Endothelial cell of umbilical vein (primary cell): ENCODE measurements around the gene TTC34.

Experiments used
- FOS ChIP-seq: IDR thresholded peaks from 2 replicates; pipeline ENCODE4 v1.6.1; 2011; ENCODE audit warnings: mild to moderate bottlenecking, low read length, moderate library complexity, borderline replicate concordance; ENCODE audit not compliant: insufficient read depth
- JUN ChIP-seq: IDR thresholded peaks from 2 replicates; pipeline ENCODE4 v1.6.1; 2011; ENCODE audit warnings: borderline replicate concordance, low read depth; ENCODE audit not compliant: insufficient read length, insufficient read depth
- MAX ChIP-seq: IDR thresholded peaks from 2 replicates; pipeline ENCODE4 v1.6.1; 2011; ENCODE audit not compliant: insufficient read depth, insufficient read length
- POLR2AphosphoS5 ChIP-seq: IDR thresholded peaks from 2 replicates; pipeline ENCODE4 v1.6.1; 2012; ENCODE audit warnings: low read depth, mild to moderate bottlenecking, control low read depth, low read length, moderate library complexity; ENCODE audit not compliant: insufficient read depth
- TF ChIP-seq, protein P1 (sequence below), 2 donors: IDR thresholded peaks; 1 replicate in 1 of 2; 2 replicates in 1 of 2; pipeline ENCODE4 v1.5.1; 2011; ENCODE audit warnings: low read length in 2 of 2, mild to moderate bottlenecking in 2 of 2, moderate library complexity in 2 of 2, control low read depth in 1 of 2, inconsistent platforms in 1 of 2, low read depth in 1 of 2; ENCODE audit not compliant: insufficient read depth in 1 of 2; ENCODE audit errors: extremely low read depth in 1 of 2

- TF ChIP-seq, protein P1, sequence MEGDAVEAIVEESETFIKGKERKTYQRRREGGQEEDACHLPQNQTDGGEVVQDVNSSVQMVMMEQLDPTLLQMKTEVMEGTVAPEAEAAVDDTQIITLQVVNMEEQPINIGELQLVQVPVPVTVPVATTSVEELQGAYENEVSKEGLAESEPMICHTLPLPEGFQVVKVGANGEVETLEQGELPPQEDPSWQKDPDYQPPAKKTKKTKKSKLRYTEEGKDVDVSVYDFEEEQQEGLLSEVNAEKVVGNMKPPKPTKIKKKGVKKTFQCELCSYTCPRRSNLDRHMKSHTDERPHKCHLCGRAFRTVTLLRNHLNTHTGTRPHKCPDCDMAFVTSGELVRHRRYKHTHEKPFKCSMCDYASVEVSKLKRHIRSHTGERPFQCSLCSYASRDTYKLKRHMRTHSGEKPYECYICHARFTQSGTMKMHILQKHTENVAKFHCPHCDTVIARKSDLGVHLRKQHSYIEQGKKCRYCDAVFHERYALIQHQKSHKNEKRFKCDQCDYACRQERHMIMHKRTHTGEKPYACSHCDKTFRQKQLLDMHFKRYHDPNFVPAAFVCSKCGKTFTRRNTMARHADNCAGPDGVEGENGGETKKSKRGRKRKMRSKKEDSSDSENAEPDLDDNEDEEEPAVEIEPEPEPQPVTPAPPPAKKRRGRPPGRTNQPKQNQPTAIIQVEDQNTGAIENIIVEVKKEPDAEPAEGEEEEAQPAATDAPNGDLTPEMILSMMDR (IDR thresholded peaks at IDR 0.05; ENCODE audit: extremely low read depth in 1 of 2, insufficient read depth in 1 of 2, low read depth in 1 of 2, low read length in 2 of 2) = no peak
- TF ChIP-seq POLR2AphosphoS5 = no peak
- no peak for TF ChIP-seq MAX
- TF ChIP-seq FOS = no peak
- TF ChIP-seq JUN = no peak
These were observed 27.2 kb upstream of the TTC34 start for GRCh38 chr1:2828586-2829250.
